Stomach (tissue), 9 donors: ENCODE results near the gene SMAP1. TPM values are rescaled to one million over a fixed set of nuclear protein-coding genes. Genes with fewer than 3 reads are reported as not detected.

ENCODE experiments used
- DNase-seq, 2 donors: peaks; one replicate each; pipeline versions ENCODE4 v3.0.0 to v3.0.0-alpha.2; 2013 to 2019
- H3K27ac ChIP-seq, 5 donors: fragments of 200-600 bp in 4 of 5; sonication (generic) in 4 of 5; one replicate each; pipeline ENCODE4 v1.5.1; 2013 to 2019; ENCODE audit warnings: mild to moderate bottlenecking in 1 of 5, moderate library complexity in 1 of 5
- H3K27me3 ChIP-seq, 3 donors: fragments of 200-600 bp; sonication (generic); one replicate each; pipeline ENCODE4 v1.5.1; 2017 to 2019; ENCODE audit warnings: mixed run types in 1 of 3
- H3K36me3 ChIP-seq, 4 donors: fragments of 200-600 bp; sonication (generic); 1 replicate in 3 of 4; 2 replicates in 1 of 4; pipeline ENCODE4 v1.5.1; 2016 to 2019
- H3K4me1 ChIP-seq, 4 donors: fragments of 200-600 bp; sonication (generic); one replicate each; pipeline ENCODE4 v1.5.1; 2016 to 2019
- H3K4me3 ChIP-seq, 4 donors: fragments of 200-600 bp; sonication (generic) in 3 of 4; one replicate each; pipeline ENCODE4 v1.5.1; 2016 to 2019; ENCODE audit warnings: mild to moderate bottlenecking in 1 of 4
- H3K9me3 ChIP-seq, 4 donors: fragments of 200-600 bp; sonication (generic); one replicate each; pipeline ENCODE4 v1.5.1; 2016 to 2019
- EP300 ChIP-seq: sonication (generic); formaldehyde crosslinking; IDR thresholded peaks from one replicate; pipeline ENCODE4 v1.6.1; 2017; ENCODE audit warnings: antibody characterized with exemption
- POLR2A ChIP-seq, 4 donors: fragments of 450-650 bp; IDR thresholded peaks; one replicate each; pipeline ENCODE4 v1.6.1; 2016; ENCODE audit warnings: antibody characterized with exemption in 4 of 4, control low read depth in 2 of 4, mild to moderate bottlenecking in 1 of 4, moderate library complexity in 1 of 4
- POLR2AphosphoS5 ChIP-seq, 3 donors: sonication (generic); formaldehyde crosslinking; IDR thresholded peaks; one replicate each; pipeline ENCODE4 v1.6.1; 2016; ENCODE audit warnings: antibody characterized with exemption in 3 of 3
- WGBS, 5 donors: extraction: QIAGEN DNeasy Blood & Tissue Kit in 3 of 5; methylation state at CpG; one replicate each; pipeline versions ENCODE4 v1.1.5 to v1.1.7; 2013 to 2018; 5-methylcytosine and 5-hydroxymethylcytosine counted together
- intact Hi-C: fragments of 100-400 bp; cut with DNase I; formaldehyde crosslinking; loops from one replicate; pipeline ENCODE4 v1.15.1; 2023; ENCODE audit warnings: low total_unique reads
- polyA plus RNA-seq, 3 donors: library from polyadenylated mRNA; stranded (reverse); fragments of 200-250 nt; gene quantifications; one replicate each; pipeline ENCODE4 v1.2.3, GENCODE V29; 2013
- total RNA-seq, 5 donors: library from RNA; depleted of rRNA; stranded (reverse); fragments of >200 nt; gene quantifications; one replicate each; pipeline versions ENCODE4 v1.1.0 to v1.2.3, GENCODE V29; 2014 to 2016
- TF ChIP-seq, protein P1 (sequence below), 7 experiments: fragments of 450-650 bp in 4 of 7; fragments of 200-600 bp in 3 of 7; sonication (generic) in 3 of 7; IDR thresholded peaks; one replicate each; pipeline ENCODE4 v1.5.1; 2016 to 2019; ENCODE audit warnings: antibody characterized with exemption in 7 of 7, control low read depth in 2 of 7, mild to moderate bottlenecking in 1 of 7
- donor health status: healthy with polysubstance abuse.
- donor health status: Bipolar disorder and iron deficiency.
- donor health status: healthy.

SMAP1 gene
- total and polyA plus RNA-seq, 8 donors: 13.4 to 65.3 (median 25.4) TPM

- intact Hi-C loops: no loop called here
- no peak overlapping the region for H3K4me3 ChIP-seq
Measured at GRCh38 chr6:70860920-70861319, 193.2 kb downstream of the SMAP1 start.

DNA sequence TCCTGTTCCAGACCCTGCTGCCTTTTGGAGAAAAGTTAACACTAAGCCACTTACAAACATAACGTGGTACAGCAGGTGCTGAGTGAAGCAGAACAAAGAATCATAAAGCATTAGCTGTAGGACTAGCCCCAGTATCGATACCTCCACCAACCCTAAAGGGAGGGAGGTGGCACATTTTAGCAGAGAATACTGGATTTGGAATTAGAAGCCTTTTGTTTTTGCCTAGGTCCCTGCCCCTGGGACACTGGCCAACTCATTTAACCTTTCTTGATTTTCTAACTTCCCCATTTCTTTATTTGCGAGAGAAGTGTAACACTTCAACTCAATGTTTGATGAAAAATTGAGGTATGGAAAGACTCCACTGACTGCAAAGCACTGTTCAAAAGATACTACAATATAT, 195.7 kb downstream of the SMAP1 start:
- WGBS, 5 donors: 69 to 88% (median 71%) methylated on average over 3 of the region's 3 CpGs
- intact Hi-C loops: no loop called here
- Histone ChIP-seq H3K4me3 (no peak overlapping the region), H3K9me3 (no peaks in the 10 kb centered on the region), H3K36me3 (peaks cover 0 to 39% (median 30%) of the 10 kb centered on the region in 4 donors), H3K4me1 (no peaks in the 10 kb centered on the region), H3K27me3 (no peaks in the 10 kb centered on the region), H3K27ac (no peak overlapping the region)
- no peak for DNase-seq
- TF ChIP-seq POLR2A (IDR thresholded peaks at IDR 0.05) (no peak), EP300 (no peak), POLR2AphosphoS5 (IDR thresholded peaks at IDR 0.05) (no peak)
- TF ChIP-seq, protein P1, sequence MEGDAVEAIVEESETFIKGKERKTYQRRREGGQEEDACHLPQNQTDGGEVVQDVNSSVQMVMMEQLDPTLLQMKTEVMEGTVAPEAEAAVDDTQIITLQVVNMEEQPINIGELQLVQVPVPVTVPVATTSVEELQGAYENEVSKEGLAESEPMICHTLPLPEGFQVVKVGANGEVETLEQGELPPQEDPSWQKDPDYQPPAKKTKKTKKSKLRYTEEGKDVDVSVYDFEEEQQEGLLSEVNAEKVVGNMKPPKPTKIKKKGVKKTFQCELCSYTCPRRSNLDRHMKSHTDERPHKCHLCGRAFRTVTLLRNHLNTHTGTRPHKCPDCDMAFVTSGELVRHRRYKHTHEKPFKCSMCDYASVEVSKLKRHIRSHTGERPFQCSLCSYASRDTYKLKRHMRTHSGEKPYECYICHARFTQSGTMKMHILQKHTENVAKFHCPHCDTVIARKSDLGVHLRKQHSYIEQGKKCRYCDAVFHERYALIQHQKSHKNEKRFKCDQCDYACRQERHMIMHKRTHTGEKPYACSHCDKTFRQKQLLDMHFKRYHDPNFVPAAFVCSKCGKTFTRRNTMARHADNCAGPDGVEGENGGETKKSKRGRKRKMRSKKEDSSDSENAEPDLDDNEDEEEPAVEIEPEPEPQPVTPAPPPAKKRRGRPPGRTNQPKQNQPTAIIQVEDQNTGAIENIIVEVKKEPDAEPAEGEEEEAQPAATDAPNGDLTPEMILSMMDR (IDR thresholded peaks at IDR 0.05): no peak

More at GRCh38 chr6:70860920-70861319, 193.2 kb downstream of the SMAP1 start:
- Histone ChIP-seq H3K9me3 (no peaks in the 10 kb centered on the region), H3K36me3 (peaks cover 0 to 53% (median 38%) of the 10 kb centered on the region in 4 donors), H3K27ac (no peak overlapping the region), H3K4me1 (no peaks in the 10 kb centered on the region), H3K27me3 (no peaks in the 10 kb centered on the region)
- DNase-seq: no peak
- TF ChIP-seq EP300 (no peak), POLR2A (IDR thresholded peaks at IDR 0.05) (no peak), POLR2AphosphoS5 (IDR thresholded peaks at IDR 0.05) (no peak)
- TF ChIP-seq, protein P1 (IDR thresholded peaks at IDR 0.05): no peak
- 78 to 91% (median 89%) methylated on average over 1 of the region's 1 CpG for WGBS, 5 donors

DNA sequence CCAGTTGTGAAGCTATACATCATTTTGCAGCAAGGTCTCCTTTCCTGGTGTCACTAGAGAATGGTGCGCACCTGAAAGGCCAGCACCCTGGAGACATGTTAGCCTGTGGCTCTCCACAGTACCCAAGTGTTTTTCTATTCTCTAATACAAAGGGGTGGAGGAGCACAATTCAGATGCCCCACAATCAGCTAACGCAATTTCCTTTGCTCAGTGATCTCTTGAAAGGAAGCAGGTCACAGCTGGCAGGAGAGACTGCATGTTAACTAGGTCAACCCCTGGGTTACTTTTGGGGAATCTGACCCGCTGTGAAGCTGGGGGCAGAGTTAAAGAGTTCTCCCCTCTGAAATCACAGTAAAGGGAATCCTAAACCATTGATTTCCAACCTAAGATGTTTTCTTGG, 196.7 kb downstream of the SMAP1 start:
- TF ChIP-seq POLR2A (IDR thresholded peaks at IDR 0.05) (no peak), POLR2AphosphoS5 (IDR thresholded peaks at IDR 0.05) (no peak), EP300 (no peak)
- TF ChIP-seq, protein P1 (IDR thresholded peaks at IDR 0.05): no peak
- no peaks in the 10 kb centered on the region for H3K9me3 ChIP-seq
- H3K27ac ChIP-seq: no peak overlapping the region
- H3K4me3 ChIP-seq: no peak overlapping the region
- peaks cover 0 to 28% (median 21%) of the 10 kb centered on the region in 4 donors for H3K36me3 ChIP-seq
- intact Hi-C loops: no loop called here
- H3K4me1 ChIP-seq: no peaks in the 10 kb centered on the region
- H3K27me3 ChIP-seq: no peaks in the 10 kb centered on the region
- 79 to 89% (median 85%) methylated on average over 3 of the region's 3 CpGs for WGBS, 5 donors
- DNase-seq: no peak

- 90 to 99% (median 97%) methylated on average over 2 of the region's 2 CpGs for WGBS, 5 donors
- intact Hi-C loops: no loop called here
- TF ChIP-seq, protein P1 (IDR thresholded peaks at IDR 0.05): no peak
- no peak for TF ChIP-seq POLR2AphosphoS5 (IDR thresholded peaks at IDR 0.05)
- no peak for TF ChIP-seq EP300
- TF ChIP-seq POLR2A (IDR thresholded peaks at IDR 0.05): no peak
Measured at GRCh38 chr6:70872469-70872868, 204.8 kb downstream of the SMAP1 start.

More at GRCh38 chr6:70872469-70872868, 204.8 kb downstream of the SMAP1 start:
- DNase-seq: no peak
- Histone ChIP-seq H3K27ac (no peak overlapping the region), H3K27me3 (no peaks in the 10 kb centered on the region), H3K4me1 (no peaks in the 10 kb centered on the region), H3K9me3 (peaks cover 0 to 17% (median 8%) of the 10 kb centered on the region in 4 donors), H3K36me3 (no peaks in the 10 kb centered on the region), H3K4me3 (no peak overlapping the region)
